GM20431 (cell line): ENCODE data around the gene AKAP6.

Experiments
- in situ Hi-C: fragments of 300-500 bp; cut with MseI, MboI; formaldehyde crosslinking; loops from one replicate; pipeline ENCODE4 v1.15.0; 2020; ENCODE audit warnings: low sequenced_read_pairs; ENCODE audit not compliant: unreplicated experiment

AKAP6 gene

GRCh38 chr14:32709027-32709426 lies 379.9 kb downstream of the AKAP6 start:
- in situ Hi-C loops: loop anchor here (25.0 kb wide), 1 partner anchor 1078 kb away; no protein-coding TSS in a partner anchor

DNA sequence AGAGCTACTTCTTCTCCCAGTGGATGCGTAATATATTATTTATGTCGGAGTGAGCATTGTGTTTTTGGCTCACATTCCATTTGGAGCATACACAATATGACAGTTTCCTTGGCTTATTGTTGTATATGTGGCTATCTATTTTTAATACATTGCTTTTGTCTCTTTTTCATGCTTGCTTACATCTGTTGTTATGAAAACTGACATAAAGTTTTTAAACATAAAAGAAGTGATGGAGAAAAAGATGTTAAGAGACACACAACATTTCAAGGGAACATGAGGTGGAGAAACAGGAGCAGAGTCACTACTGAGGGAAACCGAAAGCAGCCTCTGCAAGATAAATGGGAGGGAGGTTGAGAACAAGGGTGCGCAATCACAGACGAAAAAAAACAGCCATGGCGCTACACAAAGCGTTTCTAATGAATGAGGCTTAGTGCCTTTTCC lies 381.2 kb downstream of the AKAP6 start:
- in situ Hi-C loops: loop anchor here (25.0 kb wide), 1 partner anchor 1077 kb away; no protein-coding TSS in a partner anchor

- in situ Hi-C loops: loop anchor here (25.0 kb wide), 1 partner anchor 1076 kb away; no protein-coding TSS in a partner anchor
These were observed 381.9 kb downstream of the AKAP6 start for GRCh38 chr14:32710731-32711680.

GRCh38 chr14:32713856-32714255 lies 384.8 kb downstream of the AKAP6 start:
- in situ Hi-C loops: loop anchor here (25.0 kb wide), 1 partner anchor 1073 kb away; no protein-coding TSS in a partner anchor

DNA sequence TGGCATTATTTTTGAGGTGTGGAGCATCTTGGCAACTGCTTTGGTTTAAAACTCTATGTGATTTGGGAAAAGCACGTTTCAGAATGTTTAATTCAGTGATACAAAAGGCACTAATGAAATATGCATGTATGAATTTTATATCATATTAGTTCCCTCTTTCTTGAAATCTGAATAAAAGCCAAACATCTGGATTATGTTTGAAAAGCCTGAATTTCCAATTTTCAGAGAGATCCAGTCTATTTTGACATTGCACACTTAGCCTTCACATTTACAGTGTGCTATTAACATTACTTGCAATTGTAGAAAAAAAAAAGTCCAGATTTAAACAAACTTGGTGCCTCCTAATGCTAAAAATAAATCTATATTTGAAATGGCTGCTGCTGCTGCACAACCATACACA lies 390.5 kb downstream of the AKAP6 start:
- in situ Hi-C loops: loop anchor here (25.0 kb wide), 1 partner anchor 1068 kb away; no protein-coding TSS in a partner anchor

- in situ Hi-C loops: loop anchor here (25.0 kb wide), 1 partner anchor 1066 kb away; no protein-coding TSS in a partner anchor
These were observed 391.8 kb downstream of the AKAP6 start for GRCh38 chr14:32720927-32721326.

GRCh38 chr14:32722631-32723183 lies 393.6 kb downstream of the AKAP6 start:
- in situ Hi-C loops: loop anchor here (25.0 kb wide), 1 partner anchor 1065 kb away; no protein-coding TSS in a partner anchor

- in situ Hi-C loops: loop anchor here (25.0 kb wide), 1 partner anchor 1062 kb away; no protein-coding TSS in a partner anchor
These were observed 395.9 kb downstream of the AKAP6 start for GRCh38 chr14:32724867-32725471.

- in situ Hi-C loops: no loop called here
These were observed 397.4 kb downstream of the AKAP6 start for GRCh38 chr14:32726516-32726915.

DNA sequence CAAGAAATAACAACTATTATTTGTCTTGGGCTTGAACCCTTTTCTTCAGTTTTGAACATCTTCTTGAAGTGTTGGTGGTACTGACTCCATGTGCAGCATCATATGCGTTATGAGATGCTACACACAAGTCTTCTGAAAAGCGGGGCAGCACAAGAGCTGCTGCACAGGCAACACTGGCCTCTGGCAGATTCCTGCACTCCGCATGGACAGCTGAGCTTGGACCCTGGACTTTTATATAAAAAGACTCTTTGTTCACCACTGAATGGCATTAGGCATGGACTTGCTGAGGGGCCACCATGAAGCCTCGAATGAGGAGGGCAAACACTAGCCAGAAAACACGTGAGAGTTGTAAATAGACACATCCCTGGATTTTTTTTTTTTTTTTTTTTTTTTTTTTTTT lies 398.7 kb downstream of the AKAP6 start:
- in situ Hi-C loops: no loop called here

DNA sequence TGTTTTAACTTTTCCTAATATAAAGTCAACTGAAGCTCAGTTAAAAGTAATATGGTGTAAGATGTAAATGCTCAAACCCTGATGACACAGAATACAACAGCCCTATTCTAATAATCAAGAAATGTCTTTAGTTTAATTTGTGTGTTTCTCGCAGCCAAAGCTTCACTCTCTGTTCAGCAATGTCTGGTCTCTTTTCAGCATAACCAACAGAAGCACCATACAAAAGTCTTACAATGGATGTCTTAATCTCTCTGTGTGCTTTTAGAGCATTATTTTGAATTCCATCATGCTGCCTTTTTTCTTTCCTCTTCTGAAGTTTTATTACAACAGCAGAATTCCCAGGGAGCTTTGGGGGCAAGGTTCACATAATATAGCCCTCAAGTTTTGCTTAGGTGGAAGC lies 399.4 kb downstream of the AKAP6 start:
- in situ Hi-C loops: no loop called here

- in situ Hi-C loops: no loop called here
These were observed 399.9 kb downstream of the AKAP6 start for GRCh38 chr14:32728976-32729375.

DNA sequence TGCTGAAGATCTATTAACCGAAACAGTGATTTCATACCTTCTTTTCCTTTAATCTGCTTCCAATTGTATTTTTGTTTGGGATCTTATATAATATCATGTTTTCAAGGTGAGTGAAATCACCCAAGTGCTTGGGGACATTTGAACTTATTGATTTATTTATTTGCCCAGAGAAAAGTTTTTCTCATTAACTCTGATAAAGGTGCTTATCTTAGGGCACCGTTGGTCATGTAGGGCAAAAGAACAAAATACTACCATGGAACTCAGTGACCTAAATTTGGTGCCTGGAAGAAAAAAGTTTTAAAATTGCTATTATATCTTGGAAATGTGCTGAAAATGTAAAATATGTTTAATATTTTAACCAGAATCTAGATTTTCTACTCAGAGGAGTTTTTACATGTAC lies 402.2 kb downstream of the AKAP6 start:
- in situ Hi-C loops: no loop called here

DNA sequence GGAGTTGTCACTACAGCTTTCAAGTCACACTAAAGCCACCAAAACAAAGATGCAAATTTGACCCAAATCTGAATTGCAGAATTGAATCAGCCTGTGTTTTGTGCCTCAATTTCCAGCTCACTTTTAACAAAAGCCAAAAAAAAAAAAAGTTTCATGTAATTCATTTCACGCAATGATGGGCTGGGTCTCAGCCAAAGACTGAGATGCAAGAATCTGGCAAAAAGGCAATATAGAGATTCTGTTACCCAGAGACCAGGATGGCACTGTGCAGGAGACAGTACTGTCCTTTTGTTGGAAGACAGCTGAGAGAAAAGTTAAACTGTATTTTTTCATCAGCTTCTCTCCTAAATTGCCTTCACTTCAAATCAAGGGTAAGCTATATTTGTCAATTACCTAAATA lies 403.9 kb downstream of the AKAP6 start:
- in situ Hi-C loops: no loop called here

DNA sequence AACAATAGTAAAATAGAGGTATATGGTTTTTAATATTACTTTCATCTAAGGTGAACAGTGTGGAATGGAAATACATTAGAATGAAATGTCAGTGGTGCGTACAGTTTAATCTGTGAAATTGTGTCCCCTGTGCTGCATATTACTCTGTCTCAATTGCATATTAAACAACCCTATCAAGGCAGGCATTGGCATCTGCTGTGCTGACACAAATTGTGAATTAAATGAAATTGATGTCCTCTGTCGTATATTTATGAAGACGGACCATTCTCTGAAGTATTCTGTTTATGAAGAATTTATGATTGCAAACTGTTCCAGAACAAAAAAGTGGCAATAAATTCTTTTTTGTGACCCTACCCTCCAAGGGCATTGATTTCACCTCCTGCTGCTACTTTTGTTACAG lies 405.2 kb downstream of the AKAP6 start:
- in situ Hi-C loops: no loop called here

- in situ Hi-C loops: no loop called here
These were observed 408.5 kb downstream of the AKAP6 start for GRCh38 chr14:32737621-32738020.

GRCh38 chr14:32738206-32738871 lies 409.2 kb downstream of the AKAP6 start:
- in situ Hi-C loops: no loop called here

- in situ Hi-C loops: no loop called here
These were observed 415.8 kb downstream of the AKAP6 start for GRCh38 chr14:32744811-32745445.

GRCh38 chr14:32754209-32754608 lies 425.1 kb downstream of the AKAP6 start:
- in situ Hi-C loops: no loop called here
